Endothelial cell of umbilical vein (primary cell): ENCODE measurements around the gene PRM3.

Experiments
- CTCF ChIP-seq, 2 donors: IDR thresholded peaks; 1 replicate in 1 of 2; 2 replicates in 1 of 2; pipeline ENCODE4 v1.5.1; 2011; ENCODE audit warnings: low read length in 2 of 2, mild to moderate bottlenecking in 2 of 2, moderate library complexity in 2 of 2, control low read depth in 1 of 2, inconsistent platforms in 1 of 2, low read depth in 1 of 2; ENCODE audit not compliant: insufficient read depth in 1 of 2; ENCODE audit errors: extremely low read depth in 1 of 2
- JUN ChIP-seq: IDR thresholded peaks from 2 replicates; pipeline ENCODE4 v1.6.1; 2011; ENCODE audit warnings: borderline replicate concordance, low read depth; ENCODE audit not compliant: insufficient read length, insufficient read depth
- POLR2A ChIP-seq: IDR thresholded peaks from 2 replicates; pipeline ENCODE4 v1.6.1; 2012; ENCODE audit warnings: low read depth, mild to moderate bottlenecking, control low read depth, low read length
- POLR2AphosphoS5 ChIP-seq: IDR thresholded peaks from 2 replicates; pipeline ENCODE4 v1.6.1; 2012; ENCODE audit warnings: low read depth, mild to moderate bottlenecking, control low read depth, low read length, moderate library complexity; ENCODE audit not compliant: insufficient read depth

GRCh38 chr16:11276143-11276895, 2.9 kb upstream of the PRM3 start, which contains the start of gene PRM2:
- TF ChIP-seq CTCF (IDR thresholded peaks at IDR 0.05; ENCODE audit: extremely low read depth in 1 of 2, insufficient read depth in 1 of 2, low read depth in 1 of 2, low read length in 2 of 2) (no peak), JUN (no peak), POLR2AphosphoS5 (no peak), POLR2A (no peak)
